Measurements from ENCODE around the gene GMPR.
A peak's percentile ranks its signal among the peaks of the same experiment; 100 is the strongest.

Gene GMPR

GRCh38 chr6:16238057-16238962 is at the start of gene GMPR:
GMPR (plus strand) TSS chr6:16238587; CDS start chr6:16238694, 107 bp downstream.
- Histone ChIP-seq H3K36me3 (ENCODE audit: insufficient read depth, low read length) (no peaks in the 10 kb centered on the region), H3K4me1 (ENCODE audit: control insufficient read depth, insufficient read depth, low read length, unreplicated experiment) (peaks cover 24% of the 10 kb centered on the region), H3K79me2 (ENCODE audit: control insufficient read depth, insufficient read depth, low read length, unreplicated experiment) (peaks cover 3% of the 10 kb centered on the region), H3K27me3 (ENCODE audit: insufficient read depth, low read length) (no peaks in the 10 kb centered on the region), H3K4me3 (ENCODE audit: low read depth, low read length) (peak within 1 kb of the TSS; percentile 93), H3K27ac (ENCODE audit: low read depth, low read length) (peak within 1 kb of the TSS; percentile 56; the same call in 1 of the 2 replicates), H2AFZ (ENCODE audit: low read length, unreplicated experiment) (peak within 1 kb of the TSS; percentile 88)

- Histone ChIP-seq H3K79me2 (ENCODE audit: control insufficient read depth, insufficient read depth, low read length, unreplicated experiment) (no peaks in the 10 kb centered on the region), H3K4me3 (ENCODE audit: low read depth, low read length) (no peak overlapping the region), H2AFZ (ENCODE audit: low read length, unreplicated experiment) (no peak overlapping the region), H3K4me1 (ENCODE audit: control insufficient read depth, insufficient read depth, low read length, unreplicated experiment) (no peaks in the 10 kb centered on the region), H3K36me3 (ENCODE audit: insufficient read depth, low read length) (no peaks in the 10 kb centered on the region), H3K27me3 (ENCODE audit: insufficient read depth, low read length) (peaks cover 41% of the 10 kb centered on the region), H3K27ac (ENCODE audit: low read depth, low read length) (no peak overlapping the region)
Measured at GRCh38 chr6:16190214-16190613, 48.2 kb upstream of the GMPR start.

GRCh38 chr6:16196260-16196983 is 42.0 kb upstream of the GMPR start:
- H2AFZ ChIP-seq (ENCODE audit: low read length, unreplicated experiment), result no peak overlapping the region
- no peak overlapping the region for H3K4me3 ChIP-seq (ENCODE audit: low read depth, low read length)
- H3K4me1 ChIP-seq (ENCODE audit: control insufficient read depth, insufficient read depth, low read length, unreplicated experiment), result peaks cover 5% of the 10 kb centered on the region
- no peaks in the 10 kb centered on the region for H3K36me3 ChIP-seq (ENCODE audit: insufficient read depth, low read length)
- peaks cover 22% of the 10 kb centered on the region for H3K27me3 ChIP-seq (ENCODE audit: insufficient read depth, low read length)
- no peaks in the 10 kb centered on the region for H3K79me2 ChIP-seq (ENCODE audit: control insufficient read depth, insufficient read depth, low read length, unreplicated experiment)
- no peak overlapping the region for H3K27ac ChIP-seq (ENCODE audit: low read depth, low read length)

GRCh38 chr6:16196984-16197546 is 41.3 kb upstream of the GMPR start:
- no peaks in the 10 kb centered on the region for H3K79me2 ChIP-seq (ENCODE audit: control insufficient read depth, insufficient read depth, low read length, unreplicated experiment)
- H3K27ac ChIP-seq (ENCODE audit: low read depth, low read length), result no peak overlapping the region
- peaks cover 22% of the 10 kb centered on the region for H3K27me3 ChIP-seq (ENCODE audit: insufficient read depth, low read length)
- H3K36me3 ChIP-seq (ENCODE audit: insufficient read depth, low read length), result no peaks in the 10 kb centered on the region
- no peak overlapping the region for H3K4me3 ChIP-seq (ENCODE audit: low read depth, low read length)
- peaks cover 5% of the 10 kb centered on the region for H3K4me1 ChIP-seq (ENCODE audit: control insufficient read depth, insufficient read depth, low read length, unreplicated experiment)
- H2AFZ ChIP-seq (ENCODE audit: low read length, unreplicated experiment), result no peak overlapping the region

GRCh38 chr6:16198061-16198705 is 40.2 kb upstream of the GMPR start:
- no peak overlapping the region for H3K4me3 ChIP-seq (ENCODE audit: low read depth, low read length)
- no peak overlapping the region for H2AFZ ChIP-seq (ENCODE audit: low read length, unreplicated experiment)
- no peak overlapping the region for H3K27ac ChIP-seq (ENCODE audit: low read depth, low read length)
- H3K79me2 ChIP-seq (ENCODE audit: control insufficient read depth, insufficient read depth, low read length, unreplicated experiment), result no peaks in the 10 kb centered on the region
- H3K4me1 ChIP-seq (ENCODE audit: control insufficient read depth, insufficient read depth, low read length, unreplicated experiment), result peaks cover 5% of the 10 kb centered on the region
- H3K36me3 ChIP-seq (ENCODE audit: insufficient read depth, low read length), result no peaks in the 10 kb centered on the region
- H3K27me3 ChIP-seq (ENCODE audit: insufficient read depth, low read length), result peaks cover 22% of the 10 kb centered on the region

- Histone ChIP-seq H3K36me3 (ENCODE audit: insufficient read depth, low read length) (no peaks in the 10 kb centered on the region), H3K27ac (ENCODE audit: low read depth, low read length) (no peak overlapping the region), H3K4me3 (ENCODE audit: low read depth, low read length) (no peak overlapping the region), H3K27me3 (ENCODE audit: insufficient read depth, low read length) (peaks cover 17% of the 10 kb centered on the region), H3K79me2 (ENCODE audit: control insufficient read depth, insufficient read depth, low read length, unreplicated experiment) (no peaks in the 10 kb centered on the region), H3K4me1 (ENCODE audit: control insufficient read depth, insufficient read depth, low read length, unreplicated experiment) (peaks cover 5% of the 10 kb centered on the region), H2AFZ (ENCODE audit: low read length, unreplicated experiment) (no peak overlapping the region)
Measured at GRCh38 chr6:16199804-16200203, 38.6 kb upstream of the GMPR start.

- H2AFZ ChIP-seq (ENCODE audit: low read length, unreplicated experiment), result peak overlapping the region; percentile 86
- peaks cover 14% of the 10 kb centered on the region; the same call in 1 of the 2 replicates for H3K27me3 ChIP-seq (ENCODE audit: insufficient read depth, low read length)
- peak overlapping the region; percentile 62 for H3K4me3 ChIP-seq (ENCODE audit: low read depth, low read length)
- H3K27ac ChIP-seq (ENCODE audit: low read depth, low read length), result no peak overlapping the region
- no peaks in the 10 kb centered on the region for H3K79me2 ChIP-seq (ENCODE audit: control insufficient read depth, insufficient read depth, low read length, unreplicated experiment)
- no peaks in the 10 kb centered on the region for H3K36me3 ChIP-seq (ENCODE audit: insufficient read depth, low read length)
- H3K4me1 ChIP-seq (ENCODE audit: control insufficient read depth, insufficient read depth, low read length, unreplicated experiment), result peaks cover 10% of the 10 kb centered on the region
Measured at GRCh38 chr6:16200321-16200883, 38.0 kb upstream of the GMPR start.

- Histone ChIP-seq H3K79me2 (ENCODE audit: control insufficient read depth, insufficient read depth, low read length, unreplicated experiment) (no peaks in the 10 kb centered on the region), H3K27ac (ENCODE audit: low read depth, low read length) (no peak overlapping the region), H3K36me3 (ENCODE audit: insufficient read depth, low read length) (no peaks in the 10 kb centered on the region), H3K4me3 (ENCODE audit: low read depth, low read length) (no peak overlapping the region), H2AFZ (ENCODE audit: low read length, unreplicated experiment) (no peak overlapping the region), H3K27me3 (ENCODE audit: insufficient read depth, low read length) (peaks cover 14% of the 10 kb centered on the region; the same call in 1 of the 2 replicates), H3K4me1 (ENCODE audit: control insufficient read depth, insufficient read depth, low read length, unreplicated experiment) (peaks cover 16% of the 10 kb centered on the region)
Measured at GRCh38 chr6:16201706-16202105, 36.7 kb upstream of the GMPR start.

- Histone ChIP-seq H3K4me3 (ENCODE audit: low read depth, low read length) (no peak overlapping the region), H3K27me3 (ENCODE audit: insufficient read depth, low read length) (peaks cover 10% of the 10 kb centered on the region; the same call in 1 of the 2 replicates), H3K4me1 (ENCODE audit: control insufficient read depth, insufficient read depth, low read length, unreplicated experiment) (peaks cover 18% of the 10 kb centered on the region), H3K79me2 (ENCODE audit: control insufficient read depth, insufficient read depth, low read length, unreplicated experiment) (no peaks in the 10 kb centered on the region), H3K36me3 (ENCODE audit: insufficient read depth, low read length) (no peaks in the 10 kb centered on the region), H2AFZ (ENCODE audit: low read length, unreplicated experiment) (peak overlapping the region; percentile 6), H3K27ac (ENCODE audit: low read depth, low read length) (peak overlapping the region; percentile 25; the same call in 1 of the 2 replicates)
Measured at GRCh38 chr6:16204653-16205376, 33.6 kb upstream of the GMPR start.
